ENCODE results near the gene TPCN1. TPM values are rescaled to one million over a fixed set of nuclear protein-coding genes. Genes with fewer than 3 reads are reported as not detected.

TPCN1 gene
- total and polyA plus RNA-seq, 2 donors (not counting 1 experiment from before 2014, with no cell fraction given): 17.2 to 17.8 TPM

DNA sequence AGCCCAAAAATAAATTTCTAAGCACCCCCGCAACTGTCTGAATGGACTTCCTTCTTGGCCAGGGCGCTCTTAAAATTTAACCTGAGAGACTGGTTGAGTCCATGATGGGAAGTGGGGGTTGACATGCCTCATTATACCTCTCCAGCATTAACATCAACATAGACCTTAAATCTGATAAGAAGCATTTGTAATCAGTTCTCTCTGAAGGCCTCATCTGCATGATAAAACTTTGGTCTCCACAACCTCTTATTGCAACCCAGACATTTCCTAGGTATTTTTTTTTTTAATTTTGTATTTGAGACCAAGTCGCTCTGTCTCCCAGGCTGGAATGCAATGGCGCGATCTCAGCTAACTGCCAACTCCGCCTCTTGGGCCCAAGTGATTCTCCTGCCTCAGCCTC lies 124.1 kb downstream of the TPCN1 start:
- H2AFZ ChIP-seq (ENCODE audit: low read length): no peak overlapping the region
- peaks cover 5% of the 10 kb centered on the region for H3K27me3 ChIP-seq (ENCODE audit: control insufficient read depth, insufficient read depth, low read length)
- no peak overlapping the region for H3K4me2 ChIP-seq (ENCODE audit: extremely low read depth, insufficient read depth, low read length)
- no peaks in the 10 kb centered on the region for H3K36me3 ChIP-seq (ENCODE audit: control insufficient read depth, insufficient read depth, low read length)
- H3K27ac ChIP-seq (ENCODE audit: insufficient read depth, low read length): no peak overlapping the region
- H3K9ac ChIP-seq (ENCODE audit: insufficient read depth, low read length): no peak overlapping the region
- TF ChIP-seq EZH2 (IDR thresholded peaks at IDR 0.05; ENCODE audit: low read length, missing control alignments): no peak
- TF ChIP-seq, protein P1, sequence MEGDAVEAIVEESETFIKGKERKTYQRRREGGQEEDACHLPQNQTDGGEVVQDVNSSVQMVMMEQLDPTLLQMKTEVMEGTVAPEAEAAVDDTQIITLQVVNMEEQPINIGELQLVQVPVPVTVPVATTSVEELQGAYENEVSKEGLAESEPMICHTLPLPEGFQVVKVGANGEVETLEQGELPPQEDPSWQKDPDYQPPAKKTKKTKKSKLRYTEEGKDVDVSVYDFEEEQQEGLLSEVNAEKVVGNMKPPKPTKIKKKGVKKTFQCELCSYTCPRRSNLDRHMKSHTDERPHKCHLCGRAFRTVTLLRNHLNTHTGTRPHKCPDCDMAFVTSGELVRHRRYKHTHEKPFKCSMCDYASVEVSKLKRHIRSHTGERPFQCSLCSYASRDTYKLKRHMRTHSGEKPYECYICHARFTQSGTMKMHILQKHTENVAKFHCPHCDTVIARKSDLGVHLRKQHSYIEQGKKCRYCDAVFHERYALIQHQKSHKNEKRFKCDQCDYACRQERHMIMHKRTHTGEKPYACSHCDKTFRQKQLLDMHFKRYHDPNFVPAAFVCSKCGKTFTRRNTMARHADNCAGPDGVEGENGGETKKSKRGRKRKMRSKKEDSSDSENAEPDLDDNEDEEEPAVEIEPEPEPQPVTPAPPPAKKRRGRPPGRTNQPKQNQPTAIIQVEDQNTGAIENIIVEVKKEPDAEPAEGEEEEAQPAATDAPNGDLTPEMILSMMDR (conservative IDR thresholded peaks at IDR 0.05 in 1 of 2, IDR thresholded peaks at IDR 0.05 in 1 of 2; ENCODE audit: low read depth in 1 of 2, low read length in 2 of 2): no peak
- no peaks in the 10 kb centered on the region for H3K4me1 ChIP-seq (ENCODE audit: control insufficient read depth, extremely low read depth, insufficient read depth, low read length)
- H3K79me2 ChIP-seq (ENCODE audit: control insufficient read depth, insufficient read depth, low read length): no peaks in the 10 kb centered on the region
- no peak overlapping the region for H3K4me3 ChIP-seq (replicated peaks in 1 of 4; ENCODE audit: control extremely low read depth in 1 of 4, insufficient read depth in 1 of 4, low read depth in 3 of 4, low read length in 4 of 4)
- no peaks in the 10 kb centered on the region for H4K20me1 ChIP-seq (ENCODE audit: control insufficient read depth, extremely low read depth, insufficient read depth, low read length)
- no peak for DNase-seq (ENCODE audit: low read depth in 2 of 2)
- no peaks in the 10 kb centered on the region for H3K9me3 ChIP-seq (ENCODE audit: control insufficient read depth, insufficient read depth, low read depth, low read length)

DNA sequence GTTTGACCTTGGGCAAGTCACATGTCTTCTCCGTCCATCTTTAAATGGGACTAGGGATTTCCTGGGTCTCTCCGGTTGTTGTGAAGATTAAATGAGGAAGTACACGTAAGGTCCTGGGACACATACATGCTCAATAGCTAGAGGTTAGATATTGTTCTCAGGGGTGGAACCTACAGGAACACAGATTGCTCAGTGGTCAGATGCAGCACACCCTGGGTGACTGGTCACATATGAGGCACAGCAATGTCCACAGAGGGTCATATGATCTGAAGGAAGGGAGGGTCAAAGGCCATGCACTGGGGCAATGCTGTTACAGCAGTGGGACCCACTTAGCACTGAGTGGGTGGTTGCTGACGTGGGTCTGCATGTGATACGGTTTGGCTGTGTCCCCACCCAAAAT lies 125.1 kb downstream of the TPCN1 start:
- Histone ChIP-seq H3K4me2 (ENCODE audit: extremely low read depth, insufficient read depth, low read length) (no peak overlapping the region), H2AFZ (ENCODE audit: low read length) (no peak overlapping the region), H3K27me3 (ENCODE audit: control insufficient read depth, insufficient read depth, low read length) (no peaks in the 10 kb centered on the region), H3K9me3 (ENCODE audit: control insufficient read depth, insufficient read depth, low read depth, low read length) (no peaks in the 10 kb centered on the region), H3K27ac (ENCODE audit: insufficient read depth, low read length) (no peak overlapping the region), H3K4me3 (replicated peaks in 1 of 4; ENCODE audit: control extremely low read depth in 1 of 4, insufficient read depth in 1 of 4, low read depth in 3 of 4, low read length in 4 of 4) (no peak overlapping the region), H3K36me3 (ENCODE audit: control insufficient read depth, insufficient read depth, low read length) (no peaks in the 10 kb centered on the region), H4K20me1 (ENCODE audit: control insufficient read depth, extremely low read depth, insufficient read depth, low read length) (no peaks in the 10 kb centered on the region), H3K79me2 (ENCODE audit: control insufficient read depth, insufficient read depth, low read length) (no peaks in the 10 kb centered on the region), H3K4me1 (ENCODE audit: control insufficient read depth, extremely low read depth, insufficient read depth, low read length) (no peaks in the 10 kb centered on the region), H3K9ac (ENCODE audit: insufficient read depth, low read length) (no peak overlapping the region)
- DNase-seq (ENCODE audit: low read depth in 2 of 2): no peak
- no peak for TF ChIP-seq EZH2 (IDR thresholded peaks at IDR 0.05; ENCODE audit: low read length, missing control alignments)
- TF ChIP-seq, protein P1 (conservative IDR thresholded peaks at IDR 0.05 in 1 of 2, IDR thresholded peaks at IDR 0.05 in 1 of 2; ENCODE audit: low read depth in 1 of 2, low read length in 2 of 2): no peak

DNA sequence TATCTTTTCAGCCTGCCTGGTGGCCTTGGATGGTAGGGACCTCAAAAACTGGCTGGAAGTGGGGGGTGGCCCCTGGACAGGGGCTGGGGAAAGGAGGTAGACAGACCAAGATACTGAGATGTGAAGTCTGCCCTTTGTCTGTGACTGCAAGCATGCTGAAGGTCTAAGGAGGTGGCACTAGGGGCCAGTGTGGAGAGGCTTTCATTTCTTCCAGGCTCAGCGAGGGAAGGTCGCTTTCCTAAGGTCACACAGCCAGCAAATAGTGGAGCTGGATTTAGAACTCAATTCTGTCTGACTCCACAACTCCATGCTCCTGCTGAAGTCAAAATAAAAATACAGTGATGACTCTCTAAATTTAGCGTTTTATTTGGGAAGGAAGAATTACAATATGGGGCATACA lies 125.8 kb downstream of the TPCN1 start:
- H2AFZ ChIP-seq (ENCODE audit: low read length): no peak overlapping the region
- TF ChIP-seq EZH2 (IDR thresholded peaks at IDR 0.05; ENCODE audit: low read length, missing control alignments): no peak
- TF ChIP-seq, protein P1 (conservative IDR thresholded peaks at IDR 0.05 in 1 of 2, IDR thresholded peaks at IDR 0.05 in 1 of 2; ENCODE audit: low read depth in 1 of 2, low read length in 2 of 2): no peak
- H3K27ac ChIP-seq (ENCODE audit: insufficient read depth, low read length): no peak overlapping the region
- H3K9ac ChIP-seq (ENCODE audit: insufficient read depth, low read length): no peak overlapping the region
- no peak overlapping the region for H3K4me2 ChIP-seq (ENCODE audit: extremely low read depth, insufficient read depth, low read length)
- no peak for DNase-seq (ENCODE audit: low read depth in 2 of 2)
- no peaks in the 10 kb centered on the region for H3K36me3 ChIP-seq (ENCODE audit: control insufficient read depth, insufficient read depth, low read length)
- H3K4me1 ChIP-seq (ENCODE audit: control insufficient read depth, extremely low read depth, insufficient read depth, low read length): no peaks in the 10 kb centered on the region
- H3K27me3 ChIP-seq (ENCODE audit: control insufficient read depth, insufficient read depth, low read length): no peaks in the 10 kb centered on the region
- no peak overlapping the region for H3K4me3 ChIP-seq (replicated peaks in 1 of 4; ENCODE audit: control extremely low read depth in 1 of 4, insufficient read depth in 1 of 4, low read depth in 3 of 4, low read length in 4 of 4)
- no peaks in the 10 kb centered on the region for H3K79me2 ChIP-seq (ENCODE audit: control insufficient read depth, insufficient read depth, low read length)
- no peaks in the 10 kb centered on the region for H3K9me3 ChIP-seq (ENCODE audit: control insufficient read depth, insufficient read depth, low read depth, low read length)
- no peaks in the 10 kb centered on the region for H4K20me1 ChIP-seq (ENCODE audit: control insufficient read depth, extremely low read depth, insufficient read depth, low read length)
